CD4-positive, alpha-beta T cell treated with Interleukin-17A for 4 hours (primary cell): Measurements from ENCODE around the gene PRG2.
A peak's percentile ranks its signal among the peaks of the same experiment; 100 is the strongest.

Experiments used
- DNase-seq: peaks from one replicate; pipeline ENCODE4 v3.0.0-alpha.2; 2020; ENCODE audit warnings: mixed read lengths

PRG2 gene, protein sequence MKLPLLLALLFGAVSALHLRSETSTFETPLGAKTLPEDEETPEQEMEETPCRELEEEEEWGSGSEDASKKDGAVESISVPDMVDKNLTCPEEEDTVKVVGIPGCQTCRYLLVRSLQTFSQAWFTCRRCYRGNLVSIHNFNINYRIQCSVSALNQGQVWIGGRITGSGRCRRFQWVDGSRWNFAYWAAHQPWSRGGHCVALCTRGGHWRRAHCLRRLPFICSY

DNA sequence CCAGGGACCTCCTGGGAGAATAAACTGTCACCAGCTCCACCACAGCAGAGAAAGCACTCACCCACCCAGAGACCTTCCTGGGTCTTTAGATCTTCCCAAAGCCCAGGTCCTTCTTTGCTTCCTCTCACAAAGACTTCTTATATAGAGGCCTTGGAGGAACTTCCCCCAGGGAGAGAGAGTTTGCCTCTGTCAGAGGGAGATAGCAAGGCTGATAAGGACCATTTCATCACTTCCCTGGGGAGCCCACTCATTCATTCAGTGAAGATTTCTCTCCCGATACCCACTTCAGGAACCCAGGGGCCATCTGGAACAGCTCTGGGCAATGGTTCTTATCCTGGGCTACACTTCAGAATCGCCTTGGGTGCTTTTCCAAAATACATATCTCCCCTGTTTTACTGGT lies at the start of gene PRG2:
Gene PRG2, minus strand, starts transcription at position 116 of the 400 bp plus-strand sequence. CDS start 706 bp downstream, outside the sequence.
- DNase-seq, result no peak

DNA sequence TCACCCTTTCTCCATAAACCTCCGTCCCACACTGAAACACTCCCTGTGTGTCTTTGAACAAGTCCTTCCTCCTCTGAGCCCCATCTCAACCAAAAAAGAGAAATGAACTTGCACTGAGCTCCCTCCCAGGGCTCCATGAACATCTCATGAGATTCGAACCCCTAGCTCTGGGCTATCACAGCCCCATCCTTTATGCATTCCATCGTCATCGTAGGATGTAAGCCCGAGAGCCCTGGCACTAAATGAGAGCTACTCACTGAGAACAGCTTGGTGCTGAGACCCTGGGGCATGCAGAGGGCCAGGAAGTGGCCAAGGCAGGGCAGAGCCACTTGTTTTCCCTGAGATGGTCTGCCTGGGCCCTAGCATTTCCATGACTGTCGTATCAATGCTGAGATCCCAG lies 49.3 kb upstream of the PRG2 start:
- DNase-seq, result no peak

DNA sequence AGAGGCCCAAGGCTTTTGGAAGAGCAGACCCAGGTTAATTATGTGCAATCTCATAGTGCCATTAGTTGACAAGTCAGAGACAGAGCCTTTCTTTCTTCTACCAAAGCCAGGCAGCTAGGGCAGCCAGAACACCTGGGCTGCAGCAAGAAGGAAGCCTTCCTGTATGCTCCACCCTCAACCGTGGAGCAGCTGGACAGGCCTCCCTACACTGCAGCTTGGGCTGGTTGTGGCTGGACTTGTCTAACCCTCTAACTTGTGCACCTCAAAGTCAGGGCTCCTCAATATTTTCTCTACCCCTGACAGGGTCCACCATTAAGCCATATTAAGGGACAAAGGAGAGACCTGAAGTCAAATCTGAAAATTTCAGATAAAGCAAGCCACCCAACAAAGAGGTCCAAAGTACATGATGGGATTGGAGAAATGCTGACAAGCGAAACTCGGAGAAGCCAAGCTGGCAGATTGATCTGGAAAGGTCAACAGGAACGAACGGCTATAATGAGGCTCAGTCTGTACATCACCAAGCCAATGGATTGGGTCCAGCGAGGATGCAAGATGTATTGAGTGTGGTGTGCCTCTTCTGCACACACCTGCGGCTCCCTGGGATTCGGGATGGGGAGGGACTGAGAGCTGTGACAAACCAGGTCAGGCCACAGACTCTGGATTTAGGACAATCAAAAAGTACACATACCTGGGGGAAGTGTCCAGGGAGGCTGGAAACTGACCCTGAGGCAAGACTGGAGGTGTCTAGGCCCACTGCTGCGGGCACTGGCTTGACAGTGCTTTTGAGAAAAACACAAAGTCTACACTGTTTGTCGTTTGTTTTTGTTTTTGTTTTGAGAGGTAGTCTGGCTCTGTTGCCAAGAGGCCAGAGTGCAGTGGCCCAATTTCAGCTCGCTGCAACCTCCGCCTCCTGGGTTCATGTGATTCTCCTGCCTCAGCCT lies 48.2 kb upstream of the PRG2 start:
- no peak for DNase-seq

DNA sequence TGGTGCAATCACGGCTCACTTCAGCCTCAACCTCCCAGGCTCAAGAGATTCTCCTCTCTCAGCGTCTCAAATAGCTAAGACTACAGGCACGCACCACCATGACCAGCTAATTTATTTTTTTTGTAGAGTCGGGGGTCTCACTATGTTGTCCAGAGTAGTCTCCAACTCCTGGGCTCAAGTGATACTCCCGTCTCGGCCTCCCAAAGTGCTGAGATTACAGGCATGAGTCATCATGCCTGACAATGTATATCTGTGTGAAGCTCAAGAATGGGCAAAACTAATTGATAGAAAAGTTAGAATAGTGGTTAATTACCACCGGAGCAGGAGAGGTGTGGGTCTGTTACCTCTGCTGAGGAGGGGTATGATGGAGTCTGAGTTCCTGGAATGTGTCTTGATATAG lies 45.6 kb upstream of the PRG2 start:
- no peak for DNase-seq

DNA sequence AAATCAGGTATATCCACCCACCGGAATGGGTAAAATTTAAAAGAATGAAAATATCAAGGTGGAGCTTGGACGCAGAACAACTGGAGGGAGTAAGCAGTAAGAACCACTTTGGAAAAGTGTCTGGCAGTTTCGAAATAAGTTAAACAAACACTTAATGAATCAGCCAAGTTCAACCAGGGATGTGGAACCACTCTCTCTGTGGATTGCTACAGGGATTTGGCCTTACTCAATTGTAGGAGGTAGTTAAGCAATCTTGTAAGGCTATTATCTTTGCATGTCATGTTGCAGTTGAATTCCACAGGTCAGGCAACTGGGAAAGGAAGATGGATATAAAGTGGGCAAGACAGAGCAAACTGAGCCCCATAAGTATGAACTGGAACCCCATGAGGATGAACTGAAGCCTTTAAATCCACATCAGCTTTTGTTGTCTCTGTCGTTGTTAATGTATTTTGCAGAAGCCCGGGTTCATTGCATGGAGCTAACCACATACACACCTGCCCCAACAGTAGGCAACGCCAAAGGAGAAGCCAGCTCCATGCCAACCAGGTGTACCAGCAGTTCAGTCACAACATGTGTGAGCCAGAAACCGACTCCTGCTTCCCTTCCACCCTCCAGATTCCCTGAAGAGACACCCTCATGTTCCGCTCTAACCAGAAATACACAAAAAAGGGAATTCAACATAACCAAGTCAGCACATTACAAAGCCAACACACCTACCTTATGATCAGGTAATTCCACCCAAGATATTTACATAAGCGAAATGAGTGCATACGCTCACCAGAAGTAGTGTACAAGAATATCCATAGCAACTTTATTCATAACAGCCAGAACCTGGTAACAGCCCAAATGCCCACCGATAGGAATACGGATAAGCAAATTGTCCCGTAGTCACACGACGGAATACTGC lies 44.4 kb upstream of the PRG2 start:
- no peak for DNase-seq

DNA sequence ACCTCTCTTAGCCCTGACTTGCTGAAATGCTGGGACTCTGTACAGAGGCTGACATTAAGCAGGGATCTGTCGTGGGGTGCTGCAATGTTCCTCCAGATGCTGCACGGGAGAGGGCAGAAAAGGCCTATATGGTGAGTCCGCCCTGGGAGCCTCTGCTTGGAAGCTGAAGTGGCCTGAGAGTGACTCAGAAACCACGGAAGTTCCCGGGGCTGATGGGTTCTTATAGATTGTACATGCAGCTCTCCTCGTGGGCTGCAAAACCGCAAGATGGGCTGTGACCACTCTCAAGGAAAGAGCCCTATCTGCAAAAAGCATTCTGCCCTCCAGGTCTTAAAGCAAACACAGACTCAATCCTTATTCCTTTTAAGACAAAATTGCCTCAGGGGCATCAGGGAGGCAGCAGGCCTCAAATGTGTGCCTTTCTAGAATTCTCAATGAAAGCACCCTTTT lies 42.3 kb upstream of the PRG2 start:
- DNase-seq, result no peak

DNA sequence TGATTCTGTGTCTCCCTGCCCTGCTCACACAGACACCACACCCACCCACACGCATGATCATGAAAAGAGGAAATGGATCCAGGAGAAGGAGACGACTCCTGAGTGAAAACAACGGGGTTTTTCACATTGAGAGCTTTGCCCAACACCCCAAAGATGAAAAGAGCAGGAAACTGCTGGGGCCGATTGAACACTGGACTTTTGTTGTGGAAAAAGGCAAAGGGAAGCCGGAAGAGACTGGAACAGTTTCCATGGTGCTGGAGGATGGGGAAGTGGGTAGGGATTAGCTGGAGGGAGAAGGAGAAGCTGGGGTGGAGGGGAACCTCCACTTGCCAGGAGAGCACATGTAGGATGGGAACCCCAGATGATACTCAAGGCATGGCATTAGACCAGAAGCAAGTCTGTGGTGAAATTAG lies 41.7 kb upstream of the PRG2 start:
- no peak for DNase-seq

DNA sequence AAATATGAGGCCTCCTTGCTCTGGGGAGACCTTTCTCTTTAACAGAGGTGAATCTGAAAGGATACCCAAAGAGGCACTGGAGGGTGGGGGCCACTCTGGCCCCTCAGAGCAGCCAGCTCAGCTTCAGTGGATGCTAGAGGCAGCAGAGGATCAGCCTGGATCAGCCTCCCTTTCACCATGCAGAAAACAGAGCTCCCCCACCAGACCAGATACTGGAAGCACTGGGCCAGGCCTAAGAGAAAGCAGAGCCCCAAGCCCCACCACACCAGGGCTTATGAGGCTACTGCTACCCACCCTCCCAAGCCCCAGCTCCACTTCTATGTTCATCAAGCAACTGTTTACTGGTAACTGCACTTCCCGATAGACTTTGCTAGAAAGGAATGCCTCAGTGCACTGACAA lies 40.5 kb upstream of the PRG2 start:
- no peak for DNase-seq

DNA sequence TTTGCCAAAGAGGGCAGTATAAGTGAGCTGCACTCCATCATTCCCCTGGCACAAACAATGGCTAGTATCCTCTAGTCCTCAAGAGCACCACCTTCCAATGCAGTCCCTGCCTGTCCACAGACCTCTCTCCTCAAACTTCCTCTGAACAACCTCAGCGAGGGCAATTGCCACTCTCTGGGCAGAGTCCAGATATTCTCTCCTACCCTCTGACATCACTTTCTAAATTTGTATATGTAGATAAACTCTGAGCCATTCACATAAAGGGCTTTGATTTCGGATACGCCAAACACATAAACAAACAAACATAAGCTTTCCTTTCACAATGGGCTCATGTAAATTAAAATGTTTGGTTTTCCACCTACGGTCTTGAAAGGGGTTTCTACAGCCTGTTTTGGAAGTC lies 39.5 kb upstream of the PRG2 start:
- DNase-seq, result no peak

DNA sequence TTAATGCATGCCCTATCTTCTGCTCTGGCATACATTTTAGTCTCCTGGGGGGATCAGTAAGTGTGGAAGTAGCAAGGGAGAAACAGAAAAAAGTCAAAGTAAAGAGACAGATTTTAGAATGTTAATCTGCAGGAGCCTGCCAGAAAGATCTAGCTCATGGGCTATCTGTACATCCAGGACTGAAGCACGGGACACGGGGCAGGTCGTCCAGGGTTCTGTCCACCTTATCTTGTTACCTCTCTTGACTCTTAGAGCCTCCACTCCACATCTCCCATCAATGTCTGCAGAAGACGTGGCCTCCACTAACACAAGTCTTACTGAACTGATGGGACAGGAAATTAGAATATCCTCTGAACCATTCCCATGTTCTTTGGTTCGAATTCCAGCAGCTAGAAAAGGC lies 38.2 kb upstream of the PRG2 start:
- DNase-seq, result no peak

DNA sequence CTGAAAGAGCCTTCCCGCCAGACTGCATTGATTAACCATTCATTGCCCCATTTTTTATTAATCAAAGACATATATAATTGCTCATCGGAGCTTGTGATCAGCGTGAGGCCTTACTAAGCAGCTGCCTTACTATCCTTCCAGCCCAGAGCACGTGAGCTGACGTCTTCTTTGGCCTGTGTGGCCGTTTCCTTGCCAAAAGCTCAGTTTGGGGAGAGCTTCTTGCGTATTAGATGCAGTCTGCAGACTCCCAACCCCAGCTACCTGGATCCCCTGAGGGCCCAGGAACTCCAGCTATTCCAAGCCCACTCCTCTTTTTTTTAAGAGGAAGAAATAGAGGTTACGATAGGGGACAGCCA lies 37.3 kb upstream of the PRG2 start:
- no peak for DNase-seq

DNA sequence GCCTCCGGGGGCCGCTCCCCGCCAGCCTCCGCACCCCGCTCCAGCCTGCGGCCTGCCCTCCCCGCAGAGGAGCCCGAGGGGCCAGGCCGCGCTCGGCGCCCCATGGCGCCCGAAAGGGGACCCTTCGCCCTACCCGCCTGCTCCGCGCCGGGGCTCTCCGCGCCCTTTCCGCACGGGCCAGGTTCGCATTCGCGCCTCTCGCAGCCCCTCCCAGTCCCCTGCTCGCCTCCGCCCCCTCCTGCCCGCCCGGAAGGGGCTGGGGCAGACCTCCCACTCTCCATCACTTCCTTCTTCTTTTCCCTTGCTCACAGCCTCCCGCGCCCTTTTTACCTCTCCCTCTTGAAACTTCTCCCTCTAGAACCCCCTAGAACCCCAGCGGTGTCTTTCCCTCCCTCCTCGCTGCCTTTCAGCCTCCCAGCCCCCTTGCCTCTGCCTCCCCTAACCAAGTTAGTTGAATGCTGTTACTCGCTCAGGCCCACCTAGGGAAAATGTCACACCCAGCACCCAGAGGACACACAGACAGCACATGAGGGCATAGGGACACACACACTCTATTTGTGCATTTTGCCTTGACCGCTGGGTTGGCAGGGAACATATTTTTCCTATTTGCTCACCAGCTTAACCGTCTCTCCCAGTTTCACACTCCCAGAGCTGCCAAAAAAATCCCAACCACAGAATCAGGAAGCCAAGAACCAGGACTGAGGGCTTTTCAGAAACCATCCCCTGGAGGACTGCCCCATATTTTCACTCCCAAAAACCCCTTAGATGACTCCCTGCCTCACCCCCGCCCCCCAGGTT lies 36.7 kb upstream of the PRG2 start, which contains the start of gene SLC43A3:
Gene SLC43A3, minus strand, starts transcription at position 193 of the 798 bp plus-strand sequence. CDS start 949 bp downstream, outside the sequence.
- peak; percentile 80 for DNase-seq

DNA sequence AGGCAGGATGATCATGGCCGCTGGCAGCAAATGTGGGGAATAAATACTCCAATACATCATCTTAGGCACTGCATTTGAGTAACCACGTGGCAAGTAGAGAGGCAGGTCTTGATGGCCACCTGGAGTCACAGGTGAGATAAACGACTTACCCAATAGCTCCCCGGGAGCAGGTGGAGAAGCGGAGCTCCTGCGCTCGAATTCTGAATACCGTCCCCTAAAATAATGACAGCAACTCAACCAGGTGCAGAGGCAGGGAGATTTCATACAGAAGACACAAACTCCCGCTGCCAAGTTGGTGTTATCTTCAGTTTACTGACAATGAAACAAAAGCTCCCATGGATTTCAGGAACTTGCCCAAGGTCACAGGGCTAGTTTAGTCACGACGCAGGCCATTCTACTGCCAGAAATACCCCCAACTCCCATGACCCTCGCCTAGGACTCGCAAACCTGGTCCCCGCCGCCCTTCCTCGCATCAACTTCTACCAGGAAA lies 36.0 kb upstream of the PRG2 start:
- DNase-seq, result peak; percentile 14

DNA sequence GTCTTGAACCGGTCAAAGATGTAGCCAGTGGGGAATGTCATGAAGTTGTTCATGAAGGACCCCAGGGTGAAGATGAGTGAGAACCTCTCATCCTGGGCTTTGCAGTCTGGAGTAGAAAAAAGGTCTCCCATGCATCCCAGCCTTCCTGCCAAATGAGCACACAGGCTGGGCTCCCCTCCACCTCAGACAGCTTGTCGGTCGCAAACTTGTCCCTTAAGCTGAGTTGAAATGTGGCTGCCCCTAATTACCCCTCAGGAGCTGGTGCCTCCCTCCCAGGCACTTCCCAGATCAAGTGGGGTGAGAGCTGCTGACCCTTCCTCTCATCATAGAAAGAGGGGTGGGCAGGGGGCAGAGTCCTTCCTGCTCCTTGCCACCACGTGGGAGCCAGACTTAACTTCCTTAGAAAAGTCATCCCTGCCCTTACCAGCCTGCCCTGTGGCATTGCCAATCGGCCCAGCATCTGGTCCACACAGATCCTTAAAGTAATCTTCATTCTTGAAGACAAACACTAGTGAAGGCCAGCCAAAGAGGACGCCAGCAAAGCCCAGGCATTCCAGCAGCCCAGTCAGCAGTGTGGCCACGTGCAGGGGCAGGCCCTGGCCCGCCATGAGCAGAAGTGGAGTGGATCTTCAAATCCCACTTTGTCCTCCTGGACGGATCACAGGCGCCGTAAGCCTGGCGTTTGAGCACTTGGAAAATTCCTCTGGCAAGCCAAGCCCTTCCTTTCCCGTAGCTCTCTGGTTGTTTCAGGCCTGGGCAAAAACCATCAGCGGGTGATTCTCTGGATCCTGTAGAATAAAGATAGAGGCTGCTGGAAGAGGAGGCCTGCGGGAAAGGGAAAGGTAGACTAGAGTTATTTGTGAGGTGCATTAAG lies 35.4 kb upstream of the PRG2 start:
- no peak for DNase-seq

DNA sequence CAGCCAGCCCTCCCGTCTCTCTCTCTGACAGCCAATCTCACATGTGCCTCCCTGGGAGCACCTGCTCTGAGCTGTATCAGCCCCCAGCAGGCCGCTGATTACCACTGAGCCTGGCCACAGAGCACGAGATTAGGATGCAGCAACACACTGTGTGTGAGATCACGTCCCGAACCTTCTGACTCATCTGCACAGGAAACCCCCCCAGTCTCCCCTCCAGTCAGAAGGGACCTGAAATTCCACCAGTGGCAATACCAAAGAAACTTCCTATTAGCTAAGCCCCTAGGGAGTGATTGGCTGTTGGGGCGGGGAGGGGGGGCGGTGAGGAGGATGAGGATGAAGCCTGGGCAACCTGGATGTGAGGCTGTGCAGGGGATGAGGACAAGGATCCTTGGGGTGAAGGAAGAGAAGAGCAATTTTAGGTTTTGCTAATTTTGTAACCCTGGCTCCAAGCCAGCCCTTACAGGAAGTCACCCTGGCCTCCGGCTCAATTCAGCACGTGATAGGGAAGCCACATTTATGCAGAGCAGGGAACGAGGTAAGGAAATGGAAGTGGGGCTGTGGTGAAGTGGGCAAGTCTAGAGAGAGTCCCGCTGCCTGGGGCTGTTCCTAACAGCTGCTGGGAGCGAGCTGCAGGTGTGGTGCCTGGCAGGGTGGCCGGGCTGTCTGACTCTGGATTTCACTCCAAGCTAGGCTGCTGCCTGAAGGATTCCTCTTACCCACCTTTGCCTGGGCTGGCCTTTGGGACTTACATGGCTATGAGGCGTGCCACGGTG lies 34.5 kb upstream of the PRG2 start:
- peak; percentile 86 for DNase-seq

DNA sequence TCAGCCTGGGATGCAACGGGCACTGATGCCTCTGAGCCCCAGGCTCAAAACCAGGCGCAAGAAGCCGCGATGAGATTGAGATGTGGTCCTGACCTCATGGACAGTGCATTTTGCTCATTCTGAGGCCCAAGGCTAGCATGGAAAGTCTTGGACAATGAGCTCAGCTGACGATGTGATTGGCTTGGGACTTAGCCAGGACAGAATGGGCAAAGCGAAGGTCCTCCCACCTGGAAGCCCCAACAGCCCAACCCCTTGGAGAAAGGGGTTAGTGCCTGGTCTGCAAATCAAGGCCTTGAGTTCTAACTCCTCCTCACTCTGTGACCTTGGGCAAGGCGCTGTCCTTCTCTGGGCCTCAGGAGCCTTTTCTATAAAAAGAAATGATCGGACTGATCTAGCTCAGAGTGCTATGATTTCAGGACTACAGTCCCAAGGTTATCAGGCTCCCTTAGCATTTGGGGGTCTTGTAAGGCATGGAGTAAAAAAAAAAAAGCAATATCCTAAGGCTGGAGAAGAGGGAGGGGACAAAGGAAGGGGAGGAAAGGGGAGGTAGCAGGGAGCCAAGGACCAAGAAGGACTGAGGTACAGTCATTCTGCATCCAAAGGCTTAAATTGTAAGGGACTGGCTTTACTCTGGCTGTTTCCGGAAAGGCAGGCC lies 33.8 kb upstream of the PRG2 start:
- DNase-seq, result no peak

DNA sequence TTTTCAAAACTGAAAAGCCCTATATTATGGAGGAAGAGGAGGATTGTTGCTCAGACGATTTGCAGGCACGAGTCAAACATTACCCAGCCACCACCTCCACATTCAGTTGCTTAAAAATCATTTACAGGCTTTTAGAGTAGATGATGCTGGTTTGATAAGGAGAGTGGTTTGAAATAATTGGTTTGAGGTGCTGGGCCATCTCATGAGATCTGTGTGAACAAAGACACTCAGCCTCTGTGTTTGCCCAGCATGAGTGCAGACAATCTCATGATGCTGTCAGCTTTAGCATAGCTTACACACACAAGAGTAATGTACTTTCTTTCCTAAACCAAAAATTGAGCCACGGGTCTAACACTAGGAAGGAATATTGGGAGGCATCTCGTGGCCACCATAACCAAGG lies 32.2 kb upstream of the PRG2 start:
- DNase-seq, result no peak

DNA sequence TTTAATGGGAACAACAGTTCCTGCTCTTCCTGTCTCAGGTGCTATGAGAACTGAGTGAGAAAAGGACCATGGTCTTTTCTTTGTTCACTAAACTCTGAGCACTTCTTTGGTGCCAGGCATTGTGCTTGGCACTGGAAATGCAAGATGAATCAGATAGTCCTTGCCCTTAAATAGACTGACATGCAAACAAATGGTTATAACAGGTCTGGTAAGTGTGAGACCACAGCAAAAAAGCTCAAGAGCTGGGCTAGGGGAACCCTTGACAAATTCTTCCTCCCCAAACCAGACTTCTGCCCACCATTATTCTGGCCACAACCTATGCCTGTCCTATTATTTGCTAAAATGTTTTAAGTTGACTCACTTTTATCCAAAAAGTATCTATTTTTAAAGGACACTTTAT lies 31.4 kb upstream of the PRG2 start:
- no peak for DNase-seq

DNA sequence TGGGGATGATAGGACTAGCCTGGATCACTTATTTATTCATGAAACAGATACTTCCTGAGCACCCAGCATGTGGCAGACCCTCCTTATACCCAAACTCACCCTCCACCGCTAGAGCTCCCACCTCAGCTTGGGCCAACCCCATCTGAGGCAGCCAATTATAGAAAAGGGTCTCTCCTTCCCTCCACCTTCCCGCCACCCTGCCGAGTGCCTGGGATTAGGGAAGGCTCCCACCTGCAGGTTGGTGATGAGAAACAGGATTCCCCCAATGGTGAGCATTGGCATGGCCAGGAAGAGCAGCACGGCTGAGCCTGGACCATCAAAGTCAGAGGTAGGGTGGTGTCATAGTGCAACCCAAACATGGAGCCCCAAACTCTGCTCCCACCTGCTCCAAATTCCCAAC lies 30.6 kb upstream of the PRG2 start:
- DNase-seq, result no peak

DNA sequence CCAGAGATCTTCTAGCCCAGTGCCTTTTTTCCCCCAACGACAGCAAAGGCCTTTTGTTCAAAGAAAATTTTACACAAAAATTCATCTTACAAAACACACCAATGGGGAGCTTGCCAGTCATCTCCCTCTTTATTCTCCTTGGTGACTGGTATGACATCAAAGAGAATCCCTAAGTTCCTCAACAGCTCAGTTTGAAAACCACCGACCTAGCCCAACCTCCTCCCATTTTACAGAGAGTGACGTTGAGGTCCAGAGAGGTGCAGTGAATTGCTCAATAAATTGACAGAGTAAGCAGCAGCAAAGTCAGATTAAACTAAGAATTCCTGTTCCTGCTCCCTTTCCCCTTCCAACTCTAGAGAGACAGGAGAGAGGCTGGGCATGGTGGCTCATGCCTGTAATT lies 28.7 kb upstream of the PRG2 start:
- DNase-seq, result no peak
